SK-N-SH (cell line): ENCODE results near the gene MST1. TPM values are rescaled to one million over a fixed set of nuclear protein-coding genes. Genes with fewer than 3 reads are reported as not detected.
A peak's percentile ranks its signal among the peaks of the same experiment; 100 is the strongest.

ENCODE experiments used
- CTCF ChIA-PET: fragments of 300-600, 350-600 bp; formaldehyde crosslinking; extraction: SDS; loops from one replicate; lab custom pipeline; 2021; lab: Yijun Ruan, JAX
- POLR2A ChIA-PET: fragments of 350-600 bp; sonication (Branson Sonifier 250); formaldehyde crosslinking; extraction: SDS; loops from one replicate; lab custom pipeline; 2020; ENCODE audit warnings: antibody characterized with exemption, inconsistent platforms; lab: Yijun Ruan, JAX
- DNase-seq: peaks from one replicate; pipeline ENCODE4 v3.0.0; 2012
- H2AFZ ChIP-seq: fragments of 200-600 bp; sonication (generic); 2 replicates; pipeline ENCODE4 v1.8.1; 2016; ENCODE audit warnings: antibody characterized with exemption, mild to moderate bottlenecking, low read depth
- H3F3A ChIP-seq: fragments of 200-600 bp; sonication (generic); replicated peaks from 2 replicates; pipeline ENCODE3; 2016; ENCODE audit warnings: antibody characterized with exemption, mild to moderate bottlenecking; ENCODE audit not compliant: insufficient read depth
- H3K27ac ChIP-seq, 2 experiments: fragments of 200-500 bp in 1 of 2; fragments of 200-600 bp in 1 of 2; sonication (Bioruptor generic) in 1 of 2; sonication (generic), shearing (Covaris generic) in 1 of 2; 2 replicates each; pipeline versions ENCODE4 v1.5.1 to v1.6.1; 2014 to 2016; ENCODE audit warnings: low read depth in 2 of 2, inconsistent platforms in 1 of 2, low read length in 1 of 2, mild to moderate bottlenecking in 1 of 2, mixed read lengths in 1 of 2
- H3K27me3 ChIP-seq: fragments of 200-600 bp; sonication (generic), shearing (Covaris generic); 2 replicates; pipeline ENCODE4 v1.6.1; 2016; ENCODE audit warnings: mixed run types; ENCODE audit not compliant: insufficient read depth
- H3K36me3 ChIP-seq, 2 experiments: fragments of 200-500 bp in 1 of 2; fragments of 200-600 bp in 1 of 2; sonication (Bioruptor generic) in 1 of 2; sonication (generic) in 1 of 2; replicated peaks in 1 of 2; 2 replicates each; pipeline versions ENCODE3 to v1.5.1; 2014 to 2016; ENCODE audit warnings: low read length in 1 of 2, mild to moderate bottlenecking in 1 of 2; ENCODE audit not compliant: insufficient read depth in 2 of 2, control insufficient read depth in 1 of 2
- H3K4me1 ChIP-seq, 2 experiments: fragments of 200-500 bp in 1 of 2; fragments of 200-600 bp in 1 of 2; sonication (Bioruptor generic) in 1 of 2; sonication (generic), shearing (Covaris generic) in 1 of 2; 2 replicates each; pipeline versions ENCODE4 v1.5.1 to v1.6.1; 2014 to 2016; ENCODE audit warnings: low read depth in 1 of 2, low read length in 1 of 2, mixed run types in 1 of 2; ENCODE audit not compliant: insufficient read depth in 2 of 2, control insufficient read depth in 1 of 2
- H3K4me2 ChIP-seq: fragments of 200-600 bp; sonication (generic), shearing (Covaris generic); 2 replicates; pipeline ENCODE4 v1.6.1; 2017; ENCODE audit warnings: mixed run types
- H3K4me3 ChIP-seq, 2 experiments: fragments of 200-500 bp in 1 of 2; fragments of 200-600 bp in 1 of 2; sonication (Bioruptor generic) in 1 of 2; sonication (generic), shearing (Covaris generic) in 1 of 2; 2 replicates each; pipeline versions ENCODE4 v1.5.1 to v1.8.1; 2014 to 2016; ENCODE audit warnings: low read depth in 2 of 2, inconsistent platforms in 1 of 2, low read length in 1 of 2, mild to moderate bottlenecking in 1 of 2, mixed read lengths in 1 of 2, moderate library complexity in 1 of 2
- H3K79me2 ChIP-seq: fragments of 200-600 bp; sonication (generic); 2 replicates; pipeline ENCODE4 v1.8.1; 2017; ENCODE audit warnings: mild to moderate bottlenecking; ENCODE audit not compliant: insufficient read depth
- H3K9ac ChIP-seq: fragments of 200-600 bp; sonication (generic); 2 replicates; pipeline ENCODE4 v1.6.1; 2017; ENCODE audit warnings: mixed run types
- H3K9me2 ChIP-seq: fragments of 200-600 bp; sonication (generic); 2 replicates; pipeline ENCODE4 v1.6.1; 2017; ENCODE audit warnings: mixed run types
- H3K9me3 ChIP-seq: fragments of 200-600 bp; sonication (generic); 2 replicates; pipeline ENCODE4 v1.6.1; 2017; ENCODE audit warnings: mixed run types, mild to moderate bottlenecking, moderate library complexity
- H4K20me1 ChIP-seq: fragments of 200-600 bp; sonication (generic); 2 replicates; pipeline ENCODE4 v1.6.1; 2017; ENCODE audit warnings: mild to moderate bottlenecking, mixed run types; ENCODE audit not compliant: insufficient read depth
- EP300 ChIP-seq, 2 experiments: IDR thresholded peaks; 2 replicates each; pipeline versions ENCODE4 v1.4.0 to v1.6.1; 2012; ENCODE audit warnings: borderline replicate concordance in 1 of 2, low read depth in 1 of 2, low read length in 1 of 2
- EZH2phosphoT487 ChIP-seq: fragments of 200-600 bp; sonication (generic); IDR thresholded peaks from 2 replicates; pipeline ENCODE4 v1.6.1; 2017; ENCODE audit warnings: low read depth, mixed run types, mild to moderate bottlenecking, antibody characterized with exemption, moderate library complexity, borderline replicate concordance
- FOXJ3 ChIP-seq: sonication (generic); formaldehyde crosslinking; IDR thresholded peaks from 2 replicates; pipeline ENCODE4 v1.5.1; 2020; ENCODE audit warnings: mild to moderate bottlenecking, missing genetic modification reagents
- FOXM1 ChIP-seq: IDR thresholded peaks from 2 replicates; pipeline ENCODE4 v1.4.0; 2012; ENCODE audit warnings: low read depth, mild to moderate bottlenecking
- GATA2 ChIP-seq: sonication (generic); formaldehyde crosslinking; IDR thresholded peaks from 2 replicates; pipeline ENCODE4 v1.5.0; 2020; ENCODE audit warnings: mild to moderate bottlenecking, missing genetic modification reagents
- MEF2A ChIP-seq: IDR thresholded peaks from 2 replicates; pipeline ENCODE4 v1.4.0; 2012; ENCODE audit warnings: low read depth, borderline replicate concordance
- MXI1 ChIP-seq: IDR thresholded peaks from 2 replicates; pipeline ENCODE4 v1.6.1; 2012; ENCODE audit warnings: mild to moderate bottlenecking, low read depth, low read length, improper control_type of control experiment
- NRF1 ChIP-seq: IDR thresholded peaks from 2 replicates; pipeline ENCODE4 v1.6.1; 2012; ENCODE audit warnings: low read depth, mild to moderate bottlenecking, low read length
- RAD21 ChIP-seq: IDR thresholded peaks from 2 replicates; pipeline ENCODE4 v1.6.1; 2012; ENCODE audit warnings: mild to moderate bottlenecking, low read length
- RCOR1 ChIP-seq: fragments of 150-350 bp; IDR thresholded peaks from 2 replicates; pipeline ENCODE4 v1.6.1; 2017; ENCODE audit warnings: antibody characterized with exemption, low read length
- WGBS: methylation state at CpG from one replicate; pipeline ENCODE4 v1.1.6; 2017; ENCODE audit warnings: low lambda C conversion rate; 5-methylcytosine and 5-hydroxymethylcytosine counted together
- polyA plus RNA-seq, 3 experiments: library from polyadenylated mRNA; depleted of rRNA; stranded (reverse); fragments of >200 nt; gene quantifications; 2 replicates each; pipeline ENCODE4 v1.2.3, GENCODE V29; 2012
- TF ChIP-seq, protein P1 (sequence below): IDR thresholded peaks from 2 replicates; pipeline ENCODE4; 2012
- TF ChIP-seq, protein P2 (sequence below): IDR thresholded peaks from 2 replicates; pipeline ENCODE4 v1.6.1; 2012; ENCODE audit warnings: mild to moderate bottlenecking, low read depth, low read length, moderate library complexity

Gene MST1
- polyA plus RNA-seq, 1 of the 3 experiments (the other 2 are of a cell fraction), result 35.1 TPM

DNA sequence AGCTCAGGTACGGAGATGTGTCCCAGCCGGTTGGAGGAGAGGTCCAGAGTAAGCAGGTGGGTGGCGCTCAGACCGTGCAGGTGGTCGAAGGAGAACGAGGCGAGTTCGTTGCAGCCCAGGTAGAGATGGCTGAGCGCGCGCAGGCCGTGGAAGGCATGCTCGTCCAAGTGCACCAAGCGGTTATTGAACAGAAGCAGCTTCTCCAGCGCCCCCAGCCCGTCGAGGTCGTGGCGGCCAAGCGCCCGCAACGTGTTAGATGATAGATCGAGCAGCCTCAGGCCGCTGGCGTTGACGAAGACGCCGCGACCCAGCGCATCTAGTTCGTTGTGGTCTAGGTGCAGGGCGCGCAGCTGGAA is 29.6 kb upstream of the MST1 start:
- peak overlapping the region; percentile 47 to 61 for H3K4me3 ChIP-seq
- no peaks in the 10 kb centered on the region for H3K9me2 ChIP-seq
- peaks cover 15% of the 10 kb centered on the region for H3K79me2 ChIP-seq
- POLR2A ChIA-PET, result interaction anchor here (0.6 to 1.9 kb wide), 5 partner anchors 11 to 401 kb away, joined by 3 to 8 read pairs (median 4); no protein-coding TSS in a partner anchor
- WGBS, result 52% methylated on average over 20 of the region's 33 CpGs
- no peaks in the 10 kb centered on the region for H4K20me1 ChIP-seq
- H3K4me1 ChIP-seq, result peaks cover 8 to 24% of the 10 kb centered on the region in 2 experiments; a peak in 2 of 4 replicates
- peak overlapping the region in 1 of 2 experiments; percentile 64; a peak in 2 of 4 replicates for H3K27ac ChIP-seq
- no peak overlapping the region for H3K9ac ChIP-seq
- TF ChIP-seq, protein P1, sequence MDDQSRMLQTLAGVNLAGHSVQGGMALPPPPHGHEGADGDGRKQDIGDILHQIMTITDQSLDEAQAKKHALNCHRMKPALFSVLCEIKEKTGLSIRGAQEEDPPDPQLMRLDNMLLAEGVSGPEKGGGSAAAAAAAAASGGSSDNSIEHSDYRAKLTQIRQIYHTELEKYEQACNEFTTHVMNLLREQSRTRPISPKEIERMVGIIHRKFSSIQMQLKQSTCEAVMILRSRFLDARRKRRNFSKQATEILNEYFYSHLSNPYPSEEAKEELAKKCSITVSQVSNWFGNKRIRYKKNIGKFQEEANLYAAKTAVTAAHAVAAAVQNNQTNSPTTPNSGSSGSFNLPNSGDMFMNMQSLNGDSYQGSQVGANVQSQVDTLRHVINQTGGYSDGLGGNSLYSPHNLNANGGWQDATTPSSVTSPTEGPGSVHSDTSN, result no peak; the same call in 1 of the 2 replicates
- TF ChIP-seq FOXM1 (no peak), GATA2 (CRISPR knock-in tag) (no peak), EZH2phosphoT487 (no peak), RAD21 (no peak), RCOR1 (no peak), EP300 (IDR thresholded peaks at IDR 0.05; ENCODE audit: borderline replicate concordance in 1 of 2, low read depth in 1 of 2, low read length in 1 of 2) (no peak), FOXJ3 (no peak), NRF1 (no peak), MXI1 (no peak), MEF2A (no peak)
- TF ChIP-seq, protein P2, sequence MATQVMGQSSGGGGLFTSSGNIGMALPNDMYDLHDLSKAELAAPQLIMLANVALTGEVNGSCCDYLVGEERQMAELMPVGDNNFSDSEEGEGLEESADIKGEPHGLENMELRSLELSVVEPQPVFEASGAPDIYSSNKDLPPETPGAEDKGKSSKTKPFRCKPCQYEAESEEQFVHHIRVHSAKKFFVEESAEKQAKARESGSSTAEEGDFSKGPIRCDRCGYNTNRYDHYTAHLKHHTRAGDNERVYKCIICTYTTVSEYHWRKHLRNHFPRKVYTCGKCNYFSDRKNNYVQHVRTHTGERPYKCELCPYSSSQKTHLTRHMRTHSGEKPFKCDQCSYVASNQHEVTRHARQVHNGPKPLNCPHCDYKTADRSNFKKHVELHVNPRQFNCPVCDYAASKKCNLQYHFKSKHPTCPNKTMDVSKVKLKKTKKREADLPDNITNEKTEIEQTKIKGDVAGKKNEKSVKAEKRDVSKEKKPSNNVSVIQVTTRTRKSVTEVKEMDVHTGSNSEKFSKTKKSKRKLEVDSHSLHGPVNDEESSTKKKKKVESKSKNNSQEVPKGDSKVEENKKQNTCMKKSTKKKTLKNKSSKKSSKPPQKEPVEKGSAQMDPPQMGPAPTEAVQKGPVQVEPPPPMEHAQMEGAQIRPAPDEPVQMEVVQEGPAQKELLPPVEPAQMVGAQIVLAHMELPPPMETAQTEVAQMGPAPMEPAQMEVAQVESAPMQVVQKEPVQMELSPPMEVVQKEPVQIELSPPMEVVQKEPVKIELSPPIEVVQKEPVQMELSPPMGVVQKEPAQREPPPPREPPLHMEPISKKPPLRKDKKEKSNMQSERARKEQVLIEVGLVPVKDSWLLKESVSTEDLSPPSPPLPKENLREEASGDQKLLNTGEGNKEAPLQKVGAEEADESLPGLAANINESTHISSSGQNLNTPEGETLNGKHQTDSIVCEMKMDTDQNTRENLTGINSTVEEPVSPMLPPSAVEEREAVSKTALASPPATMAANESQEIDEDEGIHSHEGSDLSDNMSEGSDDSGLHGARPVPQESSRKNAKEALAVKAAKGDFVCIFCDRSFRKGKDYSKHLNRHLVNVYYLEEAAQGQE, result no peak
- H3K27me3 ChIP-seq, result no peaks in the 10 kb centered on the region
- peak overlapping the region; percentile 74 for H3K4me2 ChIP-seq
- CTCF ChIA-PET, result interaction anchor here (1.1 to 7.9 kb wide), 14 partner anchors 10 to 188 kb away, joined by 3 to 76 read pairs (median 4); partner anchors contain the start of genes INKA1 and IP6K1
- H3K36me3 ChIP-seq, result peaks cover 0 to 38% of the 10 kb centered on the region in 2 experiments
- peaks cover 6% of the 10 kb centered on the region for H3F3A ChIP-seq
- no peaks in the 10 kb centered on the region for H3K9me3 ChIP-seq
- no peak overlapping the region for H2AFZ ChIP-seq
- no peak for DNase-seq
